Pancreas (tissue), 10 donors: ENCODE measurements around the gene CACNA1G. TPM values are rescaled to one million over a fixed set of nuclear protein-coding genes. Genes with fewer than 3 reads are reported as not detected.

Experiments
- ATAC-seq, 4 donors: fragments of 200-7000 bp; cut with Tn5 transposase; one replicate each; pipeline versions ENCODE4 v1.8.0 to v1.9.1; 2020; ENCODE audit warnings: mild to moderate bottlenecking in 4 of 4, moderate library complexity in 4 of 4
- DNase-seq, 6 donors: peaks; one replicate each; pipeline ENCODE4 v3.0.0-alpha.2; 2020
- FAIRE-seq: peaks from 2 replicates; lab custom pipeline; 2012; peaks lifted over from hg19 to GRCh38; lab: Jason Lieb, UNC
- H3K27ac ChIP-seq, 4 donors: fragments of 200-600 bp; sonication (generic); 1 replicate in 3 of 4; 2 replicates in 1 of 4; pipeline versions ENCODE4 v1.5.0 to v1.8.0; 2020
- H3K27me3 ChIP-seq, 4 donors: fragments of 200-600 bp; one replicate each; pipeline ENCODE4 v1.8.0; 2021
- H3K36me3 ChIP-seq, 3 donors: fragments of 200-600 bp; sonication (generic) in 1 of 3; one replicate each; pipeline versions ENCODE4 v1.5.0 to v1.8.0; 2020 to 2021
- H3K4me1 ChIP-seq, 3 donors: fragments of 200-600 bp; one replicate each; pipeline ENCODE4 v1.8.0; 2021
- H3K4me3 ChIP-seq, 4 donors: fragments of 200-600 bp; sonication (generic) in 2 of 4; one replicate each; pipeline versions ENCODE4 v1.5.0 to v1.8.0; 2020 to 2021
- H3K9me3 ChIP-seq, 4 donors: fragments of 200-600 bp; one replicate each; pipeline ENCODE4 v1.8.0; 2021
- WGBS, 2 donors: extraction: QIAGEN DNeasy Blood & Tissue Kit; methylation state at CpG; one replicate each; pipeline ENCODE4 v1.1.7; 2013; 5-methylcytosine and 5-hydroxymethylcytosine counted together
- intact Hi-C, 3 donors: fragments of 100-400 bp; cut with DNase I; formaldehyde crosslinking; loops; one replicate each; pipeline versions ENCODE4 v1.11.1 to v1.14.2; 2022
- polyA plus RNA-seq, 2 donors: library from polyadenylated mRNA; stranded (reverse); fragments of 200-250 nt; gene quantifications; one replicate each; pipeline ENCODE4 v1.2.3, GENCODE V29; 2013
- total RNA-seq, 6 donors: library from RNA; stranded (reverse); fragmentation: NEBNext Ultra II Directional in 4 of 6; extraction: Animal tissue kit (Norgen Biotek cat#: 25700) in 4 of 6; gene quantifications; one replicate each; pipeline versions ENCODE4 v1.2.1 to v1.2.4, GENCODE V29; 2021 to 2023
- TF ChIP-seq, protein P1 (sequence below), 4 donors: fragments of 200-600 bp; sonication (generic) in 3 of 4; IDR thresholded peaks; one replicate each; pipeline versions ENCODE4 v1.5.0 to v1.8.0; 2021; ENCODE audit warnings: antibody characterized with exemption in 4 of 4
- donor health status: healthy with polysubstance abuse.
- donor health status: DM: no; HTN: no; CAD: no; lungs with moderate emphysema.
- donor health status: DM: no; HTN: no; CAD: no.
- donor health status: control.
- donor health status: control.
- donor health status: Bipolar disorder and iron deficiency.
- donor health status: DM: yes; HTN: yes; CAD: no.
- donor health status: DM: no; HTN: no; CAD: no.
- donor health status: DM: no; HTN: no; CAD: no.
- donor health status: DM: yes; HTN: yes; CAD: no.

CACNA1G gene
- total and polyA plus RNA-seq, 8 donors: 0.02 to 0.37 (median 0.09) TPM; not detected in 1

DNA sequence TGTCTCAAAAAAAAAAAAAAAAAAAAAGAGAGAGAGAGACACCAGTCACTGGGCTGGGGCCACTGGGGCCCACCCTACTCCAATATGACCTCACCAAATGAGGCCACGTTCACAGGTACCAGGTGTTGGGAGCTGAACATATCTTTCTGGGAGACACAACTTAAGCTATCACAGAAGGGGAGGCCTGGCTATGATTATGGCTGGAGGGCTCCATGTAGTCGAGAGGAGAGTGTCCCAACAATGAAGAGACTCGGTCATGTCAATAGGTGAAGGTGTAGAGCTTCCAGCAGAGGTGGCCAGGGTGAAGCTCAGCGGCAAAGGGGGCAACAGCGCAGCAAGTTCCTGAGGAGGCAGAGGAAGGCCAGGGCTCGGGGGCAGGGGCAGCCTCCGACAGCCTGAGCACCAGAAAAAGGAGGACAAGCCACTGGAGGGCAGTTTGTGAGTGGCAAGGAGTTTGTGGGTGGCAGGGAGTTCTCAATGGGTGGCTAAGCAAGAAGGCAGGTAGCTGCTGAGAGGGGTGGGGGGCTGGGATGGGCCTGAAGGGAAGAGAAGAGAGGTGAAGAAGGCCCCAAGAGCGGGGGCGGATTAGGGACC lies 102.2 kb downstream of the CACNA1G start:
- no peak for ATAC-seq
- no peak for FAIRE-seq

GRCh38 chr17:50663812-50664374 lies 103.4 kb downstream of the CACNA1G start:
- 64% methylated on average over 10 of the region's 10 CpGs for whole genome bisulfite sequencing, 2 donors
- intact Hi-C loops: no loop called here
- TF ChIP-seq, protein P1, sequence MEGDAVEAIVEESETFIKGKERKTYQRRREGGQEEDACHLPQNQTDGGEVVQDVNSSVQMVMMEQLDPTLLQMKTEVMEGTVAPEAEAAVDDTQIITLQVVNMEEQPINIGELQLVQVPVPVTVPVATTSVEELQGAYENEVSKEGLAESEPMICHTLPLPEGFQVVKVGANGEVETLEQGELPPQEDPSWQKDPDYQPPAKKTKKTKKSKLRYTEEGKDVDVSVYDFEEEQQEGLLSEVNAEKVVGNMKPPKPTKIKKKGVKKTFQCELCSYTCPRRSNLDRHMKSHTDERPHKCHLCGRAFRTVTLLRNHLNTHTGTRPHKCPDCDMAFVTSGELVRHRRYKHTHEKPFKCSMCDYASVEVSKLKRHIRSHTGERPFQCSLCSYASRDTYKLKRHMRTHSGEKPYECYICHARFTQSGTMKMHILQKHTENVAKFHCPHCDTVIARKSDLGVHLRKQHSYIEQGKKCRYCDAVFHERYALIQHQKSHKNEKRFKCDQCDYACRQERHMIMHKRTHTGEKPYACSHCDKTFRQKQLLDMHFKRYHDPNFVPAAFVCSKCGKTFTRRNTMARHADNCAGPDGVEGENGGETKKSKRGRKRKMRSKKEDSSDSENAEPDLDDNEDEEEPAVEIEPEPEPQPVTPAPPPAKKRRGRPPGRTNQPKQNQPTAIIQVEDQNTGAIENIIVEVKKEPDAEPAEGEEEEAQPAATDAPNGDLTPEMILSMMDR (IDR thresholded peaks at IDR 0.05): no peak
- Histone ChIP-seq H3K4me1 (peaks cover 12 to 24% (median 21%) of the 10 kb centered on the region in 3 donors), H3K27me3 (no peaks in the 10 kb centered on the region), H3K4me3 (no peak overlapping the region), H3K27ac (no peak overlapping the region), H3K36me3 (no peaks in the 10 kb centered on the region), H3K9me3 (no peaks in the 10 kb centered on the region)
- ATAC-seq: peak in 1 of 4 donors; percentile 10
- FAIRE-seq: no peak
- DNase-seq: peak in 2 of 6 donors; percentile 30 to 34

More for the DNA sequence above, 102.2 kb downstream of the CACNA1G start:
- H3K27me3 ChIP-seq: no peaks in the 10 kb centered on the region
- no peak overlapping the region for H3K27ac ChIP-seq
- WGBS, 2 donors: 95 to 97% methylated on average over 9 of the region's 9 CpGs
- H3K9me3 ChIP-seq: no peaks in the 10 kb centered on the region
- TF ChIP-seq, protein P1 (IDR thresholded peaks at IDR 0.05): no peak
- no peaks in the 10 kb centered on the region for H3K36me3 ChIP-seq
- H3K4me3 ChIP-seq: no peak overlapping the region
- intact Hi-C loops: no loop called here
- peaks cover 12 to 24% (median 21%) of the 10 kb centered on the region in 3 donors for H3K4me1 ChIP-seq
- DNase-seq: peak in 2 of 6 donors; percentile 22

DNA sequence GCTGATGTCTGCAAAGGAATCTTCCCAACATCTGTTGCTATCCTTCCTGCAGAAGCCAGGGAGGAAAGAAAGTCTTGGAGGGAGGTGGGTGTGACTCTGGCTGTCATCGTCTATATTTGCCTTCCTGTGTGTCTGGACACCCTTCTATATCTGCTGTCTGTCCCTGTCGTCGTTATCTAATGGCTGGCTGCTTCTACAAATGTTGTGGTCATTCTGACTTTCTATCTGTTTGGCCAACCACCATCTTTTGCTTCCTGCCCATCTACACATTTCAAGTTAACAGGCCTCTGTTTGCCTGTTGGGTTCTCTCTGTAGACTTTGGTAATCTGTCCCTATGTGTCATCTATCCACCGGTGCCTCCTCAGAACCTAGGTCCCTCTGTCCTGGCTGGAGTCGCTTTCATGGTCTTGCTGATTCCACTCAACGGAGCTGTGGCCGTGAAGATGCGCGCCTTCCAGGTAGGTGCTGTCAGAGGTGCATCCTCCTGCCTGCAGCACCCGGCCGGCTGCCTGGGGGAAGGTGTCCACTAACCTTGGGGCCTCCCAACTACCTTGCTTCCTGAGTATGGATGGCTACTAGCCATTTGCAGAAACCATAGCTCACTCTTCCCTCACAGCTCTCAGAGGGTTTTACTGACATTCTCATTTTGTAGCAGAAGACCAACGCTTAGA lies 104.4 kb downstream of the CACNA1G start:
- DNase-seq: peak in 2 of 6 donors; percentile 36 to 47
- H3K4me1 ChIP-seq: peaks cover 9 to 23% (median 19%) of the 10 kb centered on the region in 3 donors
- intact Hi-C loops: no loop called here
- TF ChIP-seq, protein P1 (IDR thresholded peaks at IDR 0.05): no peak
- no peak overlapping the region for H3K27ac ChIP-seq
- FAIRE-seq: no peak
- no peak overlapping the region for H3K4me3 ChIP-seq
- 88% methylated on average over 12 of the region's 12 CpGs for WGBS, 2 donors
- no peaks in the 10 kb centered on the region for H3K27me3 ChIP-seq
- no peaks in the 10 kb centered on the region for H3K36me3 ChIP-seq
- ATAC-seq: no peak
- H3K9me3 ChIP-seq: no peaks in the 10 kb centered on the region

DNA sequence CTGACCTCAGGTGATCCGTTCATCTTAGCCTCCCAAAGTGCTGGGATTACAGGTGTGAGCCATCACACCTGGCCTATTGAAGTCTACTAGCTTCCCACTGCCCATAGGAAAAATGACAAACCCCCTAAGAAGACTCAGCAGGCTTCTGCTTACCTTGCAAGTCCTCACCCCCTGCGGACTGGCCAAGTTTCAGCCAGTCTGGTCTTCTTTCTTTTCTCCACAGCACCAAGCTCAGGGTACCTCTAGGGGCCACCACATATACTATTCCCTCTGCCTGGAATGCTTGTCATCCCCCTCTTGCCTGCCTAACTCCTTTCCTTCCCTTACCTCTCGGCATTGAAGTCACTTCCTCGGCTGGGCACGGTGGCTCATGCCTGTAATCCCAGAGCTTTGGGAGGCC lies 105.3 kb downstream of the CACNA1G start:
- no peak overlapping the region for H3K4me3 ChIP-seq
- no peaks in the 10 kb centered on the region for H3K27me3 ChIP-seq
- FAIRE-seq: no peak
- WGBS, 2 donors: 83 to 86% methylated on average over 5 of the region's 5 CpGs
- H3K36me3 ChIP-seq: no peaks in the 10 kb centered on the region
- peaks cover 0 to 14% (median 10%) of the 10 kb centered on the region in 3 donors for H3K4me1 ChIP-seq
- peak in 1 of 6 donors; percentile 7 for DNase-seq
- no peak overlapping the region for H3K27ac ChIP-seq
- no peak for ATAC-seq
- intact Hi-C loops: no loop called here
- no peaks in the 10 kb centered on the region for H3K9me3 ChIP-seq
- TF ChIP-seq, protein P1 (IDR thresholded peaks at IDR 0.05): no peak
